ENCODE measurements around the gene CPXM1.
"Not testable (repeated sequence)": the region's sequence is repeated elsewhere in the genome, so short reads cannot be mapped to it uniquely, and the experiment has no call there.

The CPXM1 gene

GRCh38 chr20:2800521-2801285 lies at the start of gene CPXM1:
CPXM1 (minus strand) TSS chr20:2800627; CDS start chr20:2800572, 55 bp downstream.
- peak; percentile 89 for DNase-seq

- DNase-seq = no peak
Observed at GRCh38 chr20:2849529-2849928, 49.1 kb upstream of the CPXM1 start.

- no peak for DNase-seq
Observed at GRCh38 chr20:2847802-2848201, 47.4 kb upstream of the CPXM1 start.

- no peak for DNase-seq
Observed at GRCh38 chr20:2846698-2847097, 46.3 kb upstream of the CPXM1 start.

- no peak for DNase-seq
Observed at GRCh38 chr20:2845607-2846006, 45.2 kb upstream of the CPXM1 start.

- DNase-seq = peak; percentile 59
Observed at GRCh38 chr20:2840967-2841531, 40.6 kb upstream of the CPXM1 start.

GRCh38 chr20:2840138-2840966 lies 39.9 kb upstream of the CPXM1 start, which contains the start of the genes PCED1A and VPS16:
PCED1A (minus strand) TSS chr20:2840655; CDS start chr20:2839912, 743 bp downstream.
VPS16 (plus strand) TSS chr20:2840745; CDS start chr20:2840775, 30 bp downstream.
- DNase-seq = peak; percentile 91

GRCh38 chr20:2839732-2840137 lies 39.3 kb upstream of the CPXM1 start:
- no peak for DNase-seq

GRCh38 chr20:2838847-2839671 lies 38.6 kb upstream of the CPXM1 start:
- no peak for DNase-seq

GRCh38 chr20:2838170-2838797 lies 37.9 kb upstream of the CPXM1 start:
- DNase-seq = no peak

GRCh38 chr20:2837221-2837960 lies 37.0 kb upstream of the CPXM1 start:
- no peak for DNase-seq

GRCh38 chr20:2836035-2836434 lies 35.6 kb upstream of the CPXM1 start:
- DNase-seq = no peak

GRCh38 chr20:2835331-2835796 lies 34.9 kb upstream of the CPXM1 start:
- DNase-seq = no peak

- DNase-seq = no peak
Observed at GRCh38 chr20:2834401-2835110, 34.1 kb upstream of the CPXM1 start.

GRCh38 chr20:2833761-2834160 lies 33.3 kb upstream of the CPXM1 start:
- no peak for DNase-seq

GRCh38 chr20:2831206-2831605 lies 30.8 kb upstream of the CPXM1 start:
- DNase-seq = not testable (repeated sequence)

- no peak for DNase-seq
Observed at GRCh38 chr20:2829376-2829775, 28.9 kb upstream of the CPXM1 start.

GRCh38 chr20:2826655-2827054 lies 26.2 kb upstream of the CPXM1 start:
- DNase-seq = no peak

- no peak for DNase-seq
Observed at GRCh38 chr20:2825761-2826160, 25.3 kb upstream of the CPXM1 start.

- DNase-seq = peak; percentile 35
Observed at GRCh38 chr20:2822073-2822472, 21.6 kb upstream of the CPXM1 start.
